HepG2 (cell line): ENCODE data around the gene IQGAP2. TPM values are rescaled to one million over a fixed set of nuclear protein-coding genes. Genes with fewer than 3 reads are reported as not detected.

Experiments used
- ARNT ChIP-seq: fragments of 450-650 bp; IDR thresholded peaks from 2 replicates; pipeline ENCODE4 v1.6.1; 2017
- CCDC6 ChIP-seq: sonication (generic); formaldehyde crosslinking; IDR thresholded peaks from 2 replicates; pipeline ENCODE4 v1.8.1; 2022; ENCODE audit warnings: mild to moderate bottlenecking, missing genetic modification reagents, moderate library complexity
- NR2F2 ChIP-seq: IDR thresholded peaks from 2 replicates; pipeline ENCODE4 v1.6.1; 2012; ENCODE audit warnings: low read depth, inconsistent platforms, borderline replicate concordance
- SAFB2 ChIP-seq: sonication (generic); formaldehyde crosslinking; IDR thresholded peaks from 2 replicates; pipeline ENCODE4 v1.5.1; 2020; ENCODE audit warnings: missing genetic modification reagents, low read depth, mild to moderate bottlenecking, borderline replicate concordance
- ZFP36L1 ChIP-seq: sonication (generic); formaldehyde crosslinking; IDR thresholded peaks from 2 replicates; pipeline ENCODE4 v1.8.0; 2022; ENCODE audit warnings: mild to moderate bottlenecking, missing genetic modification reagents, moderate library complexity
- ZNF274 ChIP-seq: sonication (generic); formaldehyde crosslinking; IDR thresholded peaks from 2 replicates; pipeline ENCODE4 v1.5.1; 2020; ENCODE audit warnings: mild to moderate bottlenecking, missing genetic modification reagents
- ZNF746 ChIP-seq: sonication (generic); formaldehyde crosslinking; IDR thresholded peaks from 2 replicates; pipeline ENCODE4 v1.8.0; 2022; ENCODE audit warnings: mild to moderate bottlenecking, missing genetic modification reagents
- polyA plus RNA-seq, 8 experiments: library from polyadenylated mRNA; depleted of rRNA in 3 of 8; stranded (reverse) in 7 of 8; unstranded in 1 of 8; fragments of >200 nt; fragmentation: Illumina TruSeq in 4 of 8; extraction: Trizol in 4 of 8; gene quantifications; 2 replicates each; pipeline versions ENCODE4 v1.2.1 to v1.2.3, GENCODE V29; 2011 to 2016; ENCODE audit warnings: low read depth in 4 of 8, missing spikeins in 1 of 8, mixed read lengths in 1 of 8; ENCODE audit not compliant: insufficient read depth in 1 of 8
- total RNA-seq, 5 experiments: library from RNA; depleted of rRNA; stranded (reverse); fragments of >200 nt; fragmentation: Illumina TruSeq; extraction: Trizol; gene quantifications; 2 replicates each; pipeline ENCODE4 v1.2.3, GENCODE V29; 2016; ENCODE audit warnings: low read depth in 1 of 5
- TF ChIP-seq, protein P1 (sequence below): sonication (generic); formaldehyde crosslinking; IDR thresholded peaks from 2 replicates; pipeline ENCODE4 v1.9.0; 2021; ENCODE audit warnings: mild to moderate bottlenecking, missing genetic modification reagents
- TF ChIP-seq, protein P2 (sequence below): sonication (generic); formaldehyde crosslinking; IDR thresholded peaks from 2 replicates; pipeline ENCODE4 v1.8.0; 2022; ENCODE audit warnings: missing genetic modification reagents, mild to moderate bottlenecking, moderate library complexity, borderline replicate concordance
- TF ChIP-seq, protein P3 (sequence below): sonication (generic); formaldehyde crosslinking; IDR thresholded peaks from 2 replicates; pipeline ENCODE4 v1.5.0; 2020; ENCODE audit warnings: mild to moderate bottlenecking, missing genetic modification reagents, borderline replicate concordance

Gene IQGAP2
- total and polyA plus RNA-seq, 2 of the 13 experiments (the other 11 are each of a cell fraction or from before 2014, with no cell fraction given): 35.2 to 83.3 TPM

DNA sequence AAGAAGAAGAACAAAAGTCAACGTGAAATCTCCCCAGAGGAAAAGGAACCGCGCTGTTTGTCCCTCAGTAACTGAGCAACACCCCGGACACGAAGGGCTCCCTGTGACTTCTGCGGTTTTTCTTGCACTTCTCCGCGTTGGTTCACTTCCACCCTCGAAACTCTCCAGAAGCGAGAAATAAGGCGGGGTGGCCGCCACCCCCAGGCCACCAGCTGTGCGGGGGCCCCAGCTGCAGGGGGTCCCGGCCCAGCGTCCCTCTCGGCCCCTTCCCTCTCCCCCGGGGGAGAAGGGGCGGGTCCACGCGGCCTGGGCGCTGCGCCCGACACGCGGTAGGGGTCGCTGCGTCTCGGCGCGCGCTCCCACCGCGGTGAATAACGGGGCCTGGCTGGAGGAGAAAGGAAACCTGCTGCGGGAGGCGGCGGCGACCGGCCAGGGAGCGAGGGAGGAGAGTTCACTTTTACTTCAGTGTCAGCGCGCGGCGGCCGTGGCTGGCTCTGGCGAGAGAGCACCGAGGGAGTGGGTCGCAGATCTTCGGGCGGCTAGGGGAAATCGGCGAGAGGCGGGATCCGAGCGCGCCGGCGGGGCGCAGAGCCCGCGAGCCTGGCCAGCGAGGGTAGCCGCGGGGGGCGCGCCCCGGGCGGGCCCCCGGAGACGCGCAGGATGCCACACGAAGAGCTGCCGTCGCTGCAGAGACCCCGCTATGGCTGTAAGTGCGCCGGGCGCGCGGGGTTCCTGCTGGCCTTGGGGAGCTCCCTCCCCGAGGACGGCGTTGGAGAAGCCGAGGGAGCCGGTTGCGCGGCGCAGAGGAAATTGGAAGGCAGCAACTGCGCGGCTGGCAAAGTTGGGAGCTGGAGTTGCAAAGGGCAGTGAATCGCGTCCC is at the start of gene IQGAP2 (continued):
- TF ChIP-seq, protein P1, sequence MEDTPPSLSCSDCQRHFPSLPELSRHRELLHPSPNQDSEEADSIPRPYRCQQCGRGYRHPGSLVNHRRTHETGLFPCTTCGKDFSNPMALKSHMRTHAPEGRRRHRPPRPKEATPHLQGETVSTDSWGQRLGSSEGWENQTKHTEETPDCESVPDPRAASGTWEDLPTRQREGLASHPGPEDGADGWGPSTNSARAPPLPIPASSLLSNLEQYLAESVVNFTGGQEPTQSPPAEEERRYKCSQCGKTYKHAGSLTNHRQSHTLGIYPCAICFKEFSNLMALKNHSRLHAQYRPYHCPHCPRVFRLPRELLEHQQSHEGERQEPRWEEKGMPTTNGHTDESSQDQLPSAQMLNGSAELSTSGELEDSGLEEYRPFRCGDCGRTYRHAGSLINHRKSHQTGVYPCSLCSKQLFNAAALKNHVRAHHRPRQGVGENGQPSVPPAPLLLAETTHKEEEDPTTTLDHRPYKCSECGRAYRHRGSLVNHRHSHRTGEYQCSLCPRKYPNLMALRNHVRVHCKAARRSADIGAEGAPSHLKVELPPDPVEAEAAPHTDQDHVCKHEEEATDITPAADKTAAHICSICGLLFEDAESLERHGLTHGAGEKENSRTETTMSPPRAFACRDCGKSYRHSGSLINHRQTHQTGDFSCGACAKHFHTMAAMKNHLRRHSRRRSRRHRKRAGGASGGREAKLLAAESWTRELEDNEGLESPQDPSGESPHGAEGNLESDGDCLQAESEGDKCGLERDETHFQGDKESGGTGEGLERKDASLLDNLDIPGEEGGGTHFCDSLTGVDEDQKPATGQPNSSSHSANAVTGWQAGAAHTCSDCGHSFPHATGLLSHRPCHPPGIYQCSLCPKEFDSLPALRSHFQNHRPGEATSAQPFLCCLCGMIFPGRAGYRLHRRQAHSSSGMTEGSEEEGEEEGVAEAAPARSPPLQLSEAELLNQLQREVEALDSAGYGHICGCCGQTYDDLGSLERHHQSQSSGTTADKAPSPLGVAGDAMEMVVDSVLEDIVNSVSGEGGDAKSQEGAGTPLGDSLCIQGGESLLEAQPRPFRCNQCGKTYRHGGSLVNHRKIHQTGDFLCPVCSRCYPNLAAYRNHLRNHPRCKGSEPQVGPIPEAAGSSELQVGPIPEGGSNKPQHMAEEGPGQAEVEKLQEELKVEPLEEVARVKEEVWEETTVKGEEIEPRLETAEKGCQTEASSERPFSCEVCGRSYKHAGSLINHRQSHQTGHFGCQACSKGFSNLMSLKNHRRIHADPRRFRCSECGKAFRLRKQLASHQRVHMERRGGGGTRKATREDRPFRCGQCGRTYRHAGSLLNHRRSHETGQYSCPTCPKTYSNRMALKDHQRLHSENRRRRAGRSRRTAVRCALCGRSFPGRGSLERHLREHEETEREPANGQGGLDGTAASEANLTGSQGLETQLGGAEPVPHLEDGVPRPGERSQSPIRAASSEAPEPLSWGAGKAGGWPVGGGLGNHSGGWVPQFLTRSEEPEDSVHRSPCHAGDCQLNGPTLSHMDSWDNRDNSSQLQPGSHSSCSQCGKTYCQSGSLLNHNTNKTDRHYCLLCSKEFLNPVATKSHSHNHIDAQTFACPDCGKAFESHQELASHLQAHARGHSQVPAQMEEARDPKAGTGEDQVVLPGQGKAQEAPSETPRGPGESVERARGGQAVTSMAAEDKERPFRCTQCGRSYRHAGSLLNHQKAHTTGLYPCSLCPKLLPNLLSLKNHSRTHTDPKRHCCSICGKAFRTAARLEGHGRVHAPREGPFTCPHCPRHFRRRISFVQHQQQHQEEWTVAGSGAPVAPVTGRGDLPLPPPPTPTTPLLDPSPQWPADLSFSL (CRISPR knock-in tag): no peak
- TF ChIP-seq CCDC6 (CRISPR knock-in tag) (peak; percentile 67; the same call in 1 of the 2 replicates), ZNF274 (CRISPR knock-in tag) (0 out of 2 replicates have a peak, but pooled peaks have one; percentile 28), ZNF746 (CRISPR knock-in tag) (0 out of 2 replicates have a peak, but pooled peaks have one; percentile 48), ARNT (no peak), SAFB2 (no peak; the same call in 1 of the 2 replicates), NR2F2 (no peak), ZFP36L1 (CRISPR knock-in tag) (peak; percentile 55; the same call in 1 of the 2 replicates)
- TF ChIP-seq, protein P2, sequence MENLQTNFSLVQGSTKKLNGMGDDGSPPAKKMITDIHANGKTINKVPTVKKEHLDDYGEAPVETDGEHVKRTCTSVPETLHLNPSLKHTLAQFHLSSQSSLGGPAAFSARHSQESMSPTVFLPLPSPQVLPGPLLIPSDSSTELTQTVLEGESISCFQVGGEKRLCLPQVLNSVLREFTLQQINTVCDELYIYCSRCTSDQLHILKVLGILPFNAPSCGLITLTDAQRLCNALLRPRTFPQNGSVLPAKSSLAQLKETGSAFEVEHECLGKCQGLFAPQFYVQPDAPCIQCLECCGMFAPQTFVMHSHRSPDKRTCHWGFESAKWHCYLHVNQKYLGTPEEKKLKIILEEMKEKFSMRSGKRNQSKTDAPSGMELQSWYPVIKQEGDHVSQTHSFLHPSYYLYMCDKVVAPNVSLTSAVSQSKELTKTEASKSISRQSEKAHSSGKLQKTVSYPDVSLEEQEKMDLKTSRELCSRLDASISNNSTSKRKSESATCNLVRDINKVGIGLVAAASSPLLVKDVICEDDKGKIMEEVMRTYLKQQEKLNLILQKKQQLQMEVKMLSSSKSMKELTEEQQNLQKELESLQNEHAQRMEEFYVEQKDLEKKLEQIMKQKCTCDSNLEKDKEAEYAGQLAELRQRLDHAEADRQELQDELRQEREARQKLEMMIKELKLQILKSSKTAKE: 0 out of 2 replicates have a peak, but pooled peaks have one; percentile 51
- TF ChIP-seq, protein P3, sequence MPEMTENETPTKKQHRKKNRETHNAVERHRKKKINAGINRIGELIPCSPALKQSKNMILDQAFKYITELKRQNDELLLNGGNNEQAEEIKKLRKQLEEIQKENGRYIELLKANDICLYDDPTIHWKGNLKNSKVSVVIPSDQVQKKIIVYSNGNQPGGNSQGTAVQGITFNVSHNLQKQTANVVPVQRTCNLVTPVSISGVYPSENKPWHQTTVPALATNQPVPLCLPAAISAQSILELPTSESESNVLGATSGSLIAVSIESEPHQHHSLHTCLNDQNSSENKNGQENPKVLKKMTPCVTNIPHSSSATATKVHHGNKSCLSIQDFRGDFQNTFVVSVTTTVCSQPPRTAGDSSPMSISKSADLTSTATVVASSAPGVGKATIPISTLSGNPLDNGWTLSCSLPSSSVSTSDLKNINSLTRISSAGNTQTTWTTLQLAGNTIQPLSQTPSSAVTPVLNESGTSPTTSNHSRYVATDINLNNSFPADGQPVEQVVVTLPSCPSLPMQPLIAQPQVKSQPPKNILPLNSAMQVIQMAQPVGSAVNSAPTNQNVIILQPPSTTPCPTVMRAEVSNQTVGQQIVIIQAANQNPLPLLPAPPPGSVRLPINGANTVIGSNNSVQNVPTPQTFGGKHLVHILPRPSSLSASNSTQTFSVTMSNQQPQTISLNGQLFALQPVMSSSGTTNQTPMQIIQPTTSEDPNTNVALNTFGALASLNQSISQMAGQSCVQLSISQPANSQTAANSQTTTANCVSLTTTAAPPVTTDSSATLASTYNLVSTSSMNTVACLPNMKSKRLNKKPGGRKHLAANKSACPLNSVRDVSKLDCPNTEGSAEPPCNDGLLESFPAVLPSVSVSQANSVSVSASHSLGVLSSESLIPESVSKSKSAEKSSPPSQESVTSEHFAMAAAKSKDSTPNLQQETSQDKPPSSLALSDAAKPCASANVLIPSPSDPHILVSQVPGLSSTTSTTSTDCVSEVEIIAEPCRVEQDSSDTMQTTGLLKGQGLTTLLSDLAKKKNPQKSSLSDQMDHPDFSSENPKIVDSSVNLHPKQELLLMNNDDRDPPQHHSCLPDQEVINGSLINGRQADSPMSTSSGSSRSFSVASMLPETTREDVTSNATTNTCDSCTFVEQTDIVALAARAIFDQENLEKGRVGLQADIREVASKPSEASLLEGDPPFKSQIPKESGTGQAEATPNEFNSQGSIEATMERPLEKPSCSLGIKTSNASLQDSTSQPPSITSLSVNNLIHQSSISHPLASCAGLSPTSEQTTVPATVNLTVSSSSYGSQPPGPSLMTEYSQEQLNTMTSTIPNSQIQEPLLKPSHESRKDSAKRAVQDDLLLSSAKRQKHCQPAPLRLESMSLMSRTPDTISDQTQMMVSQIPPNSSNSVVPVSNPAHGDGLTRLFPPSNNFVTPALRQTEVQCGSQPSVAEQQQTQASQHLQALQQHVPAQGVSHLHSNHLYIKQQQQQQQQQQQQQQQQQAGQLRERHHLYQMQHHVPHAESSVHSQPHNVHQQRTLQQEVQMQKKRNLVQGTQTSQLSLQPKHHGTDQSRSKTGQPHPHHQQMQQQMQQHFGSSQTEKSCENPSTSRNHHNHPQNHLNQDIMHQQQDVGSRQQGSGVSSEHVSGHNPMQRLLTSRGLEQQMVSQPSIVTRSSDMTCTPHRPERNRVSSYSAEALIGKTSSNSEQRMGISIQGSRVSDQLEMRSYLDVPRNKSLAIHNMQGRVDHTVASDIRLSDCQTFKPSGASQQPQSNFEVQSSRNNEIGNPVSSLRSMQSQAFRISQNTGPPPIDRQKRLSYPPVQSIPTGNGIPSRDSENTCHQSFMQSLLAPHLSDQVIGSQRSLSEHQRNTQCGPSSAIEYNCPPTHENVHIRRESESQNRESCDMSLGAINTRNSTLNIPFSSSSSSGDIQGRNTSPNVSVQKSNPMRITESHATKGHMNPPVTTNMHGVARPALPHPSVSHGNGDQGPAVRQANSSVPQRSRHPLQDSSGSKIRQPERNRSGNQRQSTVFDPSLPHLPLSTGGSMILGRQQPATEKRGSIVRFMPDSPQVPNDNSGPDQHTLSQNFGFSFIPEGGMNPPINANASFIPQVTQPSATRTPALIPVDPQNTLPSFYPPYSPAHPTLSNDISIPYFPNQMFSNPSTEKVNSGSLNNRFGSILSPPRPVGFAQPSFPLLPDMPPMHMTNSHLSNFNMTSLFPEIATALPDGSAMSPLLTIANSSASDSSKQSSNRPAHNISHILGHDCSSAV (CRISPR knock-in tag): no peak
